Ramos (cell line): ENCODE results near the gene SMPX.

Experiments
- in situ Hi-C: fragments of 300-500 bp; cut with MboI; formaldehyde crosslinking; loops from one replicate; pipeline ENCODE4 v1.14.3; 2022; ENCODE audit warnings: low sequenced_read_pairs; ENCODE audit not compliant: unreplicated experiment

The SMPX gene

GRCh38 chrX:21662761-21663160 is 95.2 kb downstream of the SMPX start:
- in situ Hi-C loops, result no loop called here

- in situ Hi-C loops, result no loop called here
Measured at GRCh38 chrX:21661316-21661715, 96.6 kb downstream of the SMPX start.

- in situ Hi-C loops, result no loop called here
Measured at GRCh38 chrX:21660156-21660555, 97.8 kb downstream of the SMPX start.

GRCh38 chrX:21659320-21659719 is 98.6 kb downstream of the SMPX start:
- in situ Hi-C loops, result no loop called here

- in situ Hi-C loops, result no loop called here
Measured at GRCh38 chrX:21658746-21659145, 99.2 kb downstream of the SMPX start.

GRCh38 chrX:21658152-21658737 is 99.7 kb downstream of the SMPX start, which contains the start of gene KLHL34:
Gene KLHL34, minus strand, starts transcription at chrX:21658330. Its CDS starts 542 bp downstream, at chrX:21657788.
- in situ Hi-C loops, result no loop called here

- in situ Hi-C loops, result no loop called here
Measured at GRCh38 chrX:21657318-21658151, 100.4 kb downstream of the SMPX start.

GRCh38 chrX:21656587-21657317 is 101.2 kb downstream of the SMPX start:
- in situ Hi-C loops, result no loop called here
